Karpas-422 (cell line): Measurements from ENCODE around the gene SULT1A2. TPM values are rescaled to one million over a fixed set of nuclear protein-coding genes. Genes with fewer than 3 reads are reported as not detected.
A peak's percentile ranks its signal among the peaks of the same experiment; 100 is the strongest.

ENCODE experiments used
- DNase-seq: peaks from one replicate; pipeline ENCODE4 v3.0.0-alpha.2; 2015
- H2AFZ ChIP-seq: fragments of 200-600 bp; sonication (generic); 2 replicates; pipeline ENCODE4 v1.6.1; 2014; ENCODE audit warnings: antibody characterized with exemption, low read length, mixed read lengths
- H3K27ac ChIP-seq: fragments of 200-600 bp; sonication (generic); 2 replicates; pipeline ENCODE4 v1.5.1; 2014; ENCODE audit warnings: mild to moderate bottlenecking, low read length, moderate library complexity
- H3K27me3 ChIP-seq: fragments of 200-600 bp; sonication (generic); 2 replicates; pipeline ENCODE4 v1.6.1; 2014; ENCODE audit warnings: low read length, mixed read lengths
- H3K36me3 ChIP-seq: fragments of 200-600 bp; sonication (generic); 2 replicates; pipeline ENCODE4 v1.6.1; 2014; ENCODE audit warnings: low read length, mixed read lengths; ENCODE audit not compliant: insufficient read depth
- H3K4me1 ChIP-seq: fragments of 200-600 bp; sonication (generic); 2 replicates; pipeline ENCODE4 v1.6.1; 2014; ENCODE audit warnings: mild to moderate bottlenecking, low read length, mixed read lengths
- H3K4me2 ChIP-seq: fragments of 200-600 bp; sonication (generic); 2 replicates; pipeline ENCODE4 v1.6.1; 2014; ENCODE audit warnings: low read length, low read depth, mild to moderate bottlenecking; ENCODE audit not compliant: poor library complexity, severe bottlenecking
- H3K4me3 ChIP-seq: fragments of 200-600 bp; sonication (generic); 2 replicates; pipeline ENCODE4 v1.5.1; 2014; ENCODE audit warnings: mild to moderate bottlenecking, antibody characterized with exemption, low read length, mixed read lengths
- H3K79me2 ChIP-seq: fragments of 200-600 bp; sonication (generic); 2 replicates; pipeline ENCODE4 v1.6.1; 2014; ENCODE audit warnings: mild to moderate bottlenecking, low read length, mixed read lengths
- H3K9ac ChIP-seq: fragments of 200-600 bp; sonication (generic); 2 replicates; pipeline ENCODE4 v1.6.0; 2014; ENCODE audit warnings: low read length
- H3K9me2 ChIP-seq: fragments of 200-600 bp; sonication (generic), shearing (Covaris generic); replicated peaks from 2 replicates; pipeline ENCODE4 v1.6.0; 2014; ENCODE audit warnings: mild to moderate bottlenecking, low read length, moderate library complexity; ENCODE audit not compliant: insufficient read depth
- H3K9me3 ChIP-seq: fragments of 300-700, 200-600 bp; sonication (generic); 2 replicates; pipeline ENCODE4 v1.6.1; 2014; ENCODE audit warnings: low read length, mixed read lengths
- H4K20me1 ChIP-seq: fragments of 200-600 bp; sonication (generic); 2 replicates; pipeline ENCODE4 v1.6.1; 2014; ENCODE audit warnings: mild to moderate bottlenecking, antibody characterized with exemption, low read length, low read depth; ENCODE audit not compliant: insufficient read depth
- total RNA-seq: library from RNA; depleted of rRNA; stranded (reverse); fragments of >200 nt; shearing (Covaris generic); gene quantifications from 2 replicates; pipeline ENCODE4 v1.2.3, GENCODE V29; 2014; ENCODE audit warnings: low replicate concordance

Gene SULT1A2
- total RNA-seq, 1 experiment from 2014 or later, result 16.1 TPM

DNA sequence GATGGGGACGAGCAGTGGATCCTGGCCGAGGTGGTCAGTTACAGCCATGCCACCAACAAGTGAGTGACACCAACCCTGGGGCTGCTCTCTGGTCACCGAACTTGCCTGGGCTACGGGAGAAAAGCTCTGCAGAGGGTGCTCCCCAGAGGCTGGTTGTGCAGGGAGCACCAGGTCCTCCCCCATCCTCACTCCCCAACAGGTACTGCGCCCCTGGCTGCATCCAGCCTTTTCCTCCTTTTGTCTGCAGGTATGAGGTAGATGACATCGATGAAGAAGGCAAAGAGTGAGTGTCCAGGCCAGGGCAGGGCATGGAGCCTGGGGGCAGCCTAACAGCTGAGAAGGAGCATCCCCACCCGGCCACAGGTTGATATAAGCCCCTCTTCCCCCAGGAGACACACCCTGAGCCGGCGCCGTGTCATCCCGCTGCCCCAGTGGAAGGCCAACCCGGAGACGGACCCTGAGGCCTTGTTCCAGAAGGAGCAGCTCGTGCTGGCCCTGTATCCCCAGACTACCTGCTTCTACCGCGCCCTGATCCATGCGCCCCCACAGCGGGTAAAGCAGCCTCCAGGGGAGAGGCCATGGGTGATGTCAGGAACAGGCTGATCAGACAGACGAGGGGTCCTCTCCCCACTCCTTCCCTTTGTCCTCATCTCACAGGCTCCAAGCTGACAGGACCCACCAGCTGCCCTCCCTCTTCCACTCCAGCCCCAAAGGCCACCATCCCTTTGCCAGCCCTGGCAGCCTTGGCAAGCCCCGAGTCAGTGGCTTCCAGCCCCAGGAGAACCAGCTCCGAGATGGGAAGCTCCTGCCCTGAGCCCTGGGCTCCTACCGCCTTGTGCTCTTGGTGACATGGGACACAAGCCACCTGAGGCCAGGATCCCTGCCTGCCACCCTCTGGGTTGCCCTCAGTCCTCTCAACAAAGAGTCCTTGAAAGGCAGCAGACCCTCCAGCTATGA, 6.2 kb downstream of the SULT1A2 start:
- Histone ChIP-seq H3K4me2 (no peak overlapping the region), H3K9me3 (no peaks in the 10 kb centered on the region), H3K36me3 (peaks cover 9% of the 10 kb centered on the region; the same call in 1 of the 2 replicates), H4K20me1 (no peaks in the 10 kb centered on the region), H2AFZ (no peak overlapping the region), H3K27me3 (no peaks in the 10 kb centered on the region), H3K9ac (no peak overlapping the region), H3K9me2 (no peaks in the 10 kb centered on the region), H3K4me3 (no peak overlapping the region), H3K27ac (no peak overlapping the region), H3K4me1 (peaks cover 8% of the 10 kb centered on the region), H3K79me2 (no peaks in the 10 kb centered on the region)
- no peak for DNase-seq

DNA sequence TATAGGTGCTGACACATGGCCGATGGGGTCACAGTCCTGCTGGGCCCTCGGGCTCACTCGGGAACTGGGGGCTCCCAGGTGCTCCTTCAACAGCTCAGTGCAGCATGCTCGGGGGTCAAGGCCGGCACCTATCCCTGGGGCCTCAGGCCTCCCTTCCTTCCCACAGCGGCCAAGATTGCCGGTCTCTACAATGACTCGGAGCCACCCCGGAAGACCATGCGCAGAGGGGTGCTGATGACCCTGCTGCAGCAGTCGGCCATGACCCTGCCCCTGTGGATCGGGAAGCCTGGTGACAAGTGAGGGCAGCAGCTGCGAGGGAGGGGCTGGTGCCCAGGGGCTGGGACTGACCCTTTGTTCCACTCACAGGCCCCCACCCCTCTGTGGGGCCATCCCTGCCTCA, 6.9 kb downstream of the SULT1A2 start:
- Histone ChIP-seq H3K27ac (no peak overlapping the region), H4K20me1 (no peaks in the 10 kb centered on the region), H3K4me3 (no peak overlapping the region), H3K27me3 (no peaks in the 10 kb centered on the region), H3K79me2 (no peaks in the 10 kb centered on the region), H3K4me1 (peaks cover 6% of the 10 kb centered on the region), H2AFZ (no peak overlapping the region), H3K9me3 (no peaks in the 10 kb centered on the region), H3K9ac (no peak overlapping the region), H3K4me2 (no peak overlapping the region), H3K36me3 (peaks cover 9% of the 10 kb centered on the region; the same call in 1 of the 2 replicates), H3K9me2 (no peaks in the 10 kb centered on the region)
- DNase-seq, result no peak

GRCh38 chr16:28589069-28589468, 7.8 kb downstream of the SULT1A2 start:
- no peaks in the 10 kb centered on the region for H3K9me3 ChIP-seq
- peaks cover 9% of the 10 kb centered on the region; the same call in 1 of the 2 replicates for H3K36me3 ChIP-seq
- no peak overlapping the region for H2AFZ ChIP-seq
- H3K27me3 ChIP-seq, result no peaks in the 10 kb centered on the region
- no peak overlapping the region for H3K27ac ChIP-seq
- DNase-seq, result no peak
- H3K9ac ChIP-seq, result no peak overlapping the region
- no peaks in the 10 kb centered on the region for H3K79me2 ChIP-seq
- H3K9me2 ChIP-seq, result no peaks in the 10 kb centered on the region
- peaks cover 5% of the 10 kb centered on the region for H3K4me1 ChIP-seq
- H3K4me3 ChIP-seq, result no peak overlapping the region
- no peaks in the 10 kb centered on the region for H4K20me1 ChIP-seq
- H3K4me2 ChIP-seq, result no peak overlapping the region

- Histone ChIP-seq H4K20me1 (no peaks in the 10 kb centered on the region), H3K79me2 (no peaks in the 10 kb centered on the region), H3K27me3 (no peaks in the 10 kb centered on the region), H3K9ac (no peak overlapping the region), H3K9me3 (no peaks in the 10 kb centered on the region), H3K27ac (no peak overlapping the region), H3K4me3 (no peak overlapping the region), H3K36me3 (peaks cover 14% of the 10 kb centered on the region; the same call in 1 of the 2 replicates), H3K4me1 (peaks cover 5% of the 10 kb centered on the region), H3K9me2 (no peaks in the 10 kb centered on the region), H2AFZ (no peak overlapping the region), H3K4me2 (no peak overlapping the region)
- DNase-seq, result no peak
Observed at GRCh38 chr16:28587386-28587785, 9.5 kb downstream of the SULT1A2 start.

- Histone ChIP-seq H3K9me2 (no peaks in the 10 kb centered on the region), H3K9ac (no peak overlapping the region), H3K79me2 (no peaks in the 10 kb centered on the region), H3K27me3 (no peaks in the 10 kb centered on the region), H4K20me1 (no peaks in the 10 kb centered on the region), H2AFZ (no peak overlapping the region), H3K4me2 (no peak overlapping the region), H3K4me1 (peaks cover 5% of the 10 kb centered on the region), H3K27ac (0 out of 2 replicates have a peak overlapping the region, but pooled peaks have one; percentile 43), H3K36me3 (peaks cover 14% of the 10 kb centered on the region; the same call in 1 of the 2 replicates), H3K4me3 (no peak overlapping the region), H3K9me3 (no peaks in the 10 kb centered on the region)
- no peak for DNase-seq
Observed at GRCh38 chr16:28586466-28586865, 10.4 kb downstream of the SULT1A2 start.

DNA sequence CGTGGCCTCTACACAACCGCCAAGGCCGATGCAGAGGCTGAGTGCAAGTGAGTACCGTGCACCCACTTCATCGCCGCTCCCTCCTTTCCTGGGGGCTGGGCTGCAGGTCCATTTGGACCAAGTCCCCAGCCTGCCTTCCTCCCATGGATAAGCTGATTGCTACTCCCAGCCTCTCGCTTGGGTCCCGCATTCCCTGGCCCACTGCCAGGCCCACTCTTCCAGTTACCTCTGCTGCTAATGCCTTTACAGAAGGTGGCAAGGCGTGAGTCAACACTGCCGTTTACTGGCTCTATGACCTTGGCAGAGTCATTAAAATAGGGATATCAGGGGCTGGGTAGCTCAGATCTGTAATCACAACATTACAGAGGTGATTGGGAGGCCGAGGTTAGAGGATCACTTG, 11.2 kb downstream of the SULT1A2 start:
- peaks cover 20% of the 10 kb centered on the region; the same call in 1 of the 2 replicates for H3K36me3 ChIP-seq
- H4K20me1 ChIP-seq, result no peaks in the 10 kb centered on the region

GRCh38 chr16:28580726-28581315, 16.0 kb downstream of the SULT1A2 start:
- no peaks in the 10 kb centered on the region for H4K20me1 ChIP-seq
- H3K79me2 ChIP-seq, result peaks cover 27% of the 10 kb centered on the region
- DNase-seq, result no peak
- no peak overlapping the region for H3K9ac ChIP-seq
- H3K9me3 ChIP-seq, result no peaks in the 10 kb centered on the region
- H3K27me3 ChIP-seq, result no peaks in the 10 kb centered on the region
- H3K9me2 ChIP-seq, result no peaks in the 10 kb centered on the region
- H3K4me3 ChIP-seq, result no peak overlapping the region
- H3K4me1 ChIP-seq, result peaks cover 2% of the 10 kb centered on the region
- no peak overlapping the region for H2AFZ ChIP-seq
- H3K27ac ChIP-seq, result no peak overlapping the region
- H3K4me2 ChIP-seq, result no peak overlapping the region
- peaks cover 13% of the 10 kb centered on the region; the same call in 1 of the 2 replicates for H3K36me3 ChIP-seq

More for the DNA sequence above, 11.2 kb downstream of the SULT1A2 start:
- Histone ChIP-seq H3K9me2 (no peaks in the 10 kb centered on the region), H3K4me1 (peaks cover 5% of the 10 kb centered on the region), H3K9ac (no peak overlapping the region), H3K4me2 (no peak overlapping the region), H3K9me3 (no peaks in the 10 kb centered on the region), H3K27ac (peak overlapping the region; percentile 43; the same call in 1 of the 2 replicates), H2AFZ (no peak overlapping the region), H3K4me3 (no peak overlapping the region), H3K79me2 (no peaks in the 10 kb centered on the region), H3K27me3 (no peaks in the 10 kb centered on the region)
- DNase-seq, result no peak

DNA sequence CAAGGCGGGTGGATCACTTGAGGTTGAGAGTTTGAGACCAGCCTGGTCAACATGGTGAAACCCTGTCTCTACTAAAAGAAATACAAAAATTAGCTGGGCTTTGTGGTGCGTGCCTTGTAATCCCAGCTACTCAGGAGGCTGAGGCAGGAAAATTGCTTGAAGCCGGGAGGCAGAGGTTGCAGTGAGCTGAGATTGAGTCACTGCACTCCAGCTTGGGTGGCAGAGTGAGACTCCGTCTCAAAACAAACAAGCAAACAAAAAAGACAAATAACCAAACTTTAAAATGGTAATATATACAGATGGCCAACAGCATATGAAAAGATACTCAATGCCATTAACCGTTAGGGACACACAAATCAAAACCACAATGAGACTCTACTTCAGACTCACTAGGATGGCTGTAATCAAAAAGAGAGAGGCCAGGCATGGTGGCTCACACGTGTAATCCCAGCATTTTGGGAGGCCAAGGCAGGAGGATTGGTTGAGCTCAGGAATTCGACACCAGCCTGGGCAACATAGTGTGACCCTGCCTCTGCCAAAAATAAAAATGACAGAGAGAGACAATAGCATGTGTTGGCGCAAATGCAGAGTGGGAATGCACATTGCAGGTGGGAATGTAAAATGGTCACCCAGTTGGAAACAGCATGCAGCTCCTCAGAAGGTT, 21.3 kb downstream of the SULT1A2 start:
- no peak for DNase-seq
- Histone ChIP-seq H3K36me3 (peaks cover 3% of the 10 kb centered on the region; the same call in 1 of the 2 replicates), H3K27me3 (no peaks in the 10 kb centered on the region), H3K79me2 (peaks cover 72% of the 10 kb centered on the region), H3K27ac (no peak overlapping the region), H3K4me1 (no peaks in the 10 kb centered on the region), H4K20me1 (no peaks in the 10 kb centered on the region), H3K4me2 (no peak overlapping the region), H2AFZ (no peak overlapping the region), H3K9me2 (no peaks in the 10 kb centered on the region), H3K4me3 (no peak overlapping the region), H3K9me3 (no peaks in the 10 kb centered on the region), H3K9ac (no peak overlapping the region)
